Mesendoderm (in vitro differentiated cells): Measurements from ENCODE around the gene CSF1R.

Experiments
- DNase-seq: peaks from one replicate; pipeline ENCODE4 v3.0.0; 2013
- H2AK5ac ChIP-seq: 2 replicates; pipeline ENCODE4 v1.6.1; 2013; ENCODE audit warnings: low read length, inconsistent platforms
- H2BK120ac ChIP-seq: 2 replicates; pipeline ENCODE4 v1.6.1; 2013; ENCODE audit warnings: low read depth, mild to moderate bottlenecking, low read length, moderate library complexity, mixed read lengths
- H2BK15ac ChIP-seq: replicated peaks from 2 replicates; pipeline ENCODE4 v1.6.1; 2013; ENCODE audit warnings: low read depth, mild to moderate bottlenecking, moderate library complexity
- H2BK5ac ChIP-seq: 2 replicates; pipeline ENCODE4 v1.6.1; 2013; ENCODE audit warnings: low read length, inconsistent platforms
- H3K18ac ChIP-seq: 2 replicates; pipeline ENCODE4 v1.6.1; 2013; ENCODE audit warnings: mild to moderate bottlenecking, low read length, mixed read lengths
- H3K23ac ChIP-seq: one replicate; pipeline ENCODE4 v1.6.1; 2013; ENCODE audit warnings: low read length
- H3K27ac ChIP-seq: 2 replicates; pipeline ENCODE4 v1.5.1; 2013; ENCODE audit warnings: low read depth, mild to moderate bottlenecking, inconsistent platforms, low read length, moderate library complexity
- H3K27me3 ChIP-seq: 2 replicates; pipeline ENCODE4 v1.6.1; 2013; ENCODE audit warnings: low read length, control low read depth, mild to moderate bottlenecking, inconsistent platforms; ENCODE audit not compliant: insufficient read depth, poor library complexity
- H3K36me3 ChIP-seq: 2 replicates; pipeline ENCODE4 v1.6.1; 2013; ENCODE audit warnings: low read length, inconsistent platforms; ENCODE audit not compliant: control insufficient read depth, insufficient read depth
- H3K4ac ChIP-seq: one replicate; pipeline ENCODE4 v1.6.1; 2013; ENCODE audit warnings: low read depth, mild to moderate bottlenecking, low read length, moderate library complexity
- H3K4me1 ChIP-seq: 2 replicates; pipeline ENCODE4 v1.6.1; 2013; ENCODE audit warnings: low read depth, low read length, inconsistent platforms; ENCODE audit not compliant: control insufficient read depth
- H3K4me2 ChIP-seq: 2 replicates; pipeline ENCODE4 v1.6.1; 2013; ENCODE audit warnings: low read length
- H3K4me3 ChIP-seq: 2 replicates; pipeline ENCODE4 v1.5.1; 2013; ENCODE audit warnings: mild to moderate bottlenecking, low read length
- H3K56ac ChIP-seq: one replicate; pipeline ENCODE4 v1.6.1; 2013; ENCODE audit warnings: low read length
- H3K79me1 ChIP-seq: 2 replicates; pipeline ENCODE4 v1.6.1; 2013; ENCODE audit warnings: low read length, inconsistent platforms
- H3K79me2 ChIP-seq: 2 replicates; pipeline ENCODE4 v1.6.1; 2013; ENCODE audit warnings: mild to moderate bottlenecking, low read length; ENCODE audit not compliant: control insufficient read depth, insufficient read depth
- H3K9ac ChIP-seq: 2 replicates; pipeline ENCODE4 v1.6.1; 2013; ENCODE audit warnings: low read length, inconsistent platforms
- H4K5ac ChIP-seq: one replicate; pipeline ENCODE4 v1.6.1; 2013; ENCODE audit warnings: low read length
- H4K8ac ChIP-seq: one replicate; pipeline ENCODE4 v1.6.1; 2013; ENCODE audit warnings: low read depth, mild to moderate bottlenecking, control low read depth, low read length, moderate library complexity
- WGBS: extraction: QIAGEN DNeasy Blood & Tissue Kit; methylation state at CpG from one replicate; pipeline ENCODE4 v1.1.7; 2013; ENCODE audit warnings: low lambda C conversion rate, missing lambda C conversion rate; ENCODE audit not compliant: insufficient coverage; ENCODE audit errors: extremely low coverage; 5-methylcytosine and 5-hydroxymethylcytosine counted together

Gene CSF1R

DNA sequence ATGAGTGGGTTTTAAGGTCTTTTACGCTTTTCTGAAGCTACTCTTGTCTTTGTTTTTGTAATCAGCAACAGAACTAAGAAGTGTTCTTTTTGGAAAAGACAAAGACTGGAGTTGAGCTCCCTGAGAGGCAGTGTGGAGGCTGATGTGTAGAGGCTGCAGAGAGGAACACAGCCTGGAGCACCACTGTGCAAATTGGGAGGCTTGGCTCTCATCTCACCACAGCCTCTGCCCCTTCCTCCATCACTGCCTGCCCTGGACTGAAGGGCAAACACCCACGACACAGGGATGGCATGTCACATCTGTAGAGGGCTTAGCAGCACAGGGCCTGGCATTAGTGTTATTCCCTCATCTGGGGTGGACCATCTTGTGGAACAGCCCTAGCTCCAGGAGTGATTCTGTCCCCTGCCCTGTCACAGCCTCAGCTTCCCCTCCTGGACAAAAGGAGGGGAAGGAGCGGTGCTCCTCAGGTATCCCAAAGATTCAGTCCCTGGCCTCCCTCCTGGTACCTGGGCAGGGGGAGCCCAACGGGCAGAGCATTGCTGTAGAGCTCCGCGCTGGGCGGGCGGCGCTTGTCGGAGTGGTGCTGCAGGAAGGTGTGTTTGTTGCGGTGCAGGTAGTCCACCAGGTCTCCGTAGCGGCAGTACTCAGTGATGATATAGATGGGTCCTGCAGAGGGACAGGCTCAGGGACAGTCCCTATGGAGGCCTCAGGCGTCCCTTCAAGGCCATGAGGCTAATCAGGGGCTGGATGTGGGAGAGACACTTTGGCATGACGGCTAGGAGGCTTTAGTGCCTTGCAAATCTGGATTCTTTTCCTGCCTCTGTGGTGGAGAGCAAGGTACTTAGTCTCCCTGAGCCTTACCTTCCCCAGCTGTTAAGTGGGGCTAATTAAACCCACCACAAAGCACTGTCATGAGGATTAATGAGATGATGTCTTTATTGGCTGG is 36.5 kb upstream of the CSF1R start:
- Histone ChIP-seq H3K36me3 (no peaks in the 10 kb centered on the region), H4K5ac (no peak overlapping the region), H3K9ac (no peak overlapping the region), H3K23ac (no peak overlapping the region), H3K4me3 (no peak overlapping the region), H3K79me1 (no peaks in the 10 kb centered on the region), H2AK5ac (no peak overlapping the region), H3K56ac (no peak overlapping the region), H3K27me3 (no peaks in the 10 kb centered on the region), H3K4me2 (no peak overlapping the region), H3K79me2 (no peaks in the 10 kb centered on the region), H4K8ac (no peak overlapping the region), H3K18ac (no peak overlapping the region), H3K4ac (no peak overlapping the region), H2BK5ac (no peak overlapping the region), H2BK15ac (no peak overlapping the region), H3K27ac (no peak overlapping the region), H3K4me1 (peaks cover 6% of the 10 kb centered on the region), H2BK120ac (no peak overlapping the region)
- DNase-seq = no peak
- WGBS = no CpG with 5 or more reads among the region's 15 CpGs

DNA sequence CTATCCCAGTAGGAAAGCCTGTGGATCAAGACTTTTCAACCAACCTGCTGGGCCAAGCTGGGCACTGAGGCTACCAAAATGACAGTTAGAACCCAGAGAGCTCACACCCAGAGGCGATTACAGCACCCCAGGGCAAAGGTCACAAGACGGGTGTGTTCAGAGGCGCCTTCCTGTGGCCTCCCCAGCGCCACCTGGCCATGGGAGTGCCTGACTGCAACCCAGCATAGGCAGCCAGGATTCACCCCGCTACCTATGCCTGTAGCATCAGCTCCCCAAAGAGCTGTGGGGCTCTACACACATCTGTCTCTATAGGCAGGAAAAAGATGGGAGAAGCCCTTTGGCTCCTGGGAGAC is 35.8 kb upstream of the CSF1R start:
- DNase-seq = no peak
- no CpG with 5 or more reads among the region's 5 CpGs for WGBS
- H2BK15ac ChIP-seq = no peak overlapping the region
- H4K8ac ChIP-seq = no peak overlapping the region
- no peak overlapping the region for H3K18ac ChIP-seq
- no peaks in the 10 kb centered on the region for H3K36me3 ChIP-seq
- H3K79me1 ChIP-seq = no peaks in the 10 kb centered on the region
- H3K56ac ChIP-seq = no peak overlapping the region
- H3K79me2 ChIP-seq = no peaks in the 10 kb centered on the region
- H2AK5ac ChIP-seq = no peak overlapping the region
- H3K4me2 ChIP-seq = no peak overlapping the region
- H2BK5ac ChIP-seq = no peak overlapping the region
- H3K27me3 ChIP-seq = no peaks in the 10 kb centered on the region
- H3K4ac ChIP-seq = no peak overlapping the region
- no peak overlapping the region for H3K27ac ChIP-seq
- no peak overlapping the region for H2BK120ac ChIP-seq
- H3K4me3 ChIP-seq = no peak overlapping the region
- no peak overlapping the region for H3K9ac ChIP-seq
- peaks cover 6% of the 10 kb centered on the region for H3K4me1 ChIP-seq
- H3K23ac ChIP-seq = no peak overlapping the region
- no peak overlapping the region for H4K5ac ChIP-seq

DNA sequence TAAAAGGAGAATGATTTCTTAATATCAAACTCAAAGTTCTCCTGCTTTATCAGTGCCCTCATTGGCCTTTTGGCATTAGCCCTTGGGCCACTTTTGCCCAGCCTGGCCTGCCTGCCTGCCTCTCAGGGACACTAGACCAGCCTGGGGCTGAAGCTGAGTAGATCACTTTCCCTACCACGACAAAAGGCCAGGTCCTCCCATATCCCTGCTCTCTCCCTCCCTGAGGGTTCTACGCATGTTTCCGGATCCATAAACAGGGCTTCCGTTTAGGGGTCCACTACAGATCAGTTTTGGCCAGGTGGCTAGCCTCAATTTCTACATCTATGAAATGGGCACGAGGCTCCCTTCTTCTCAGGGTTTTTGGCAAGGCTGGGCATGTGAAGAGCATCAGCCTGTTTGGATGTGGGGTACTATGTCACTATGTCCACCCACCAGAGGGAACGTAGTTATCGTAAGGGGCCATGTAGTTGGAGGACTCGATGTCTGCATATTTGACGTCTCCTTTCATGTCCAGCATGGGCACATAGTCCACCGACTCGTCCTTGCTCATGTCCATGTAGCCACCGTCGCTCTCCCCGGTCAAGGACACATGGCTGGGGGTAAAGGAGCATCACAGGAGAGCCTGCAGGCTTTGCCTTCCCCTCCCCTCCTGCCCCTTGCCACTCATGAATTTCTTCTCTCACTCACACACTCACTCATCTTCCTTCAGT is 35.2 kb upstream of the CSF1R start:
- no CpG with 5 or more reads among the region's 14 CpGs for WGBS
- no peak for DNase-seq
- H2BK15ac ChIP-seq = no peak overlapping the region
- no peaks in the 10 kb centered on the region for H3K36me3 ChIP-seq
- H3K79me1 ChIP-seq = no peaks in the 10 kb centered on the region
- no peak overlapping the region for H3K9ac ChIP-seq
- H3K18ac ChIP-seq = no peak overlapping the region
- no peak overlapping the region for H3K4me2 ChIP-seq
- no peaks in the 10 kb centered on the region for H3K27me3 ChIP-seq
- peaks cover 6% of the 10 kb centered on the region for H3K4me1 ChIP-seq
- H2AK5ac ChIP-seq = no peak overlapping the region
- H4K5ac ChIP-seq = no peak overlapping the region
- H3K79me2 ChIP-seq = no peaks in the 10 kb centered on the region
- no peak overlapping the region for H3K4me3 ChIP-seq
- H3K27ac ChIP-seq = no peak overlapping the region
- no peak overlapping the region for H2BK120ac ChIP-seq
- no peak overlapping the region for H4K8ac ChIP-seq
- no peak overlapping the region for H3K23ac ChIP-seq
- H3K56ac ChIP-seq = no peak overlapping the region
- no peak overlapping the region for H2BK5ac ChIP-seq
- H3K4ac ChIP-seq = no peak overlapping the region

DNA sequence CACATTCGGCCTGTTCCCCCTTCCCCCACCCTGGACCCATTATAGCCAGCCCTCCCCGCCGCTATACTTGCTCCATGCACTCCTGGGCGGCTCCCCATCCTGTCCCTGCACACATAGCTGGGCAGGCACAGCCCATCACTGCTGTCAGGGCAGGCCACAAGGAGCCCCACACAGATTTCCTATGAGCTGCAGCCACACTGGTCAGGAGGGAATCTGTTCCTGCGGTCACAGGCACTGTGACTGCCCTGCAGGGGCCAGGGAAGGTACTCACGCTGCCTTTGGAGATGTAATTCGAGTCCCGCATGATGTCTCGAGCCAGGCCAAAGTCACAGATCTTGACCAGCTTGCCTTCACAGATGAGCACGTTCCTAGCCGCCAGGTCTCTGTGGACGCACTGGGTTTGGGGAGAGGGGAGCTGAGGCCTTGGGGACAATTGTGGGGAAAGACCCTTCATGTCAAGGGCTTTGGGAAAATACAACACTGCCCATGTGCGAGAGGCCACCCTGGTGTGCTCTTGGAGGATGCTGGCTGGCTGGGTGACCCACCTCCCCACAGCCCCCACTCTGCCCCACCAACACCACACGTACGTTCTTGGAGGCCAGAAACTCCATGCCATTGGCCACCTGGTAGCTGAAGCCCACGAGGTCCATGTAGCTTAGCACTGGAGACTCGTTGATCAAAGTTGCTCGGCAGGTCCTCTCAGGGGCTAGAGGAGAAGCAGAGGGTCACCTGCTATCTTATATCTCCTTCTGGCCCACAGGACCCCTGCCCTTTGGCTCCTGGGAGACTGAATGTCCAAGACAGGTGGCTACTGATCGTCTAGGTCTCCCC is 34.5 kb upstream of the CSF1R start:
- WGBS = no CpG with 5 or more reads among the region's 19 CpGs
- DNase-seq = no peak
- H3K79me2 ChIP-seq = no peaks in the 10 kb centered on the region
- no peaks in the 10 kb centered on the region for H3K27me3 ChIP-seq
- no peaks in the 10 kb centered on the region for H3K36me3 ChIP-seq
- H2AK5ac ChIP-seq = no peak overlapping the region
- no peak overlapping the region for H2BK120ac ChIP-seq
- H3K4ac ChIP-seq = no peak overlapping the region
- no peak overlapping the region for H3K4me3 ChIP-seq
- no peak overlapping the region for H3K56ac ChIP-seq
- H2BK15ac ChIP-seq = no peak overlapping the region
- no peaks in the 10 kb centered on the region for H3K79me1 ChIP-seq
- no peaks in the 10 kb centered on the region for H3K4me1 ChIP-seq
- H4K8ac ChIP-seq = no peak overlapping the region
- no peak overlapping the region for H3K4me2 ChIP-seq
- no peak overlapping the region for H3K23ac ChIP-seq
- H3K27ac ChIP-seq = no peak overlapping the region
- H3K18ac ChIP-seq = no peak overlapping the region
- H2BK5ac ChIP-seq = no peak overlapping the region
- H3K9ac ChIP-seq = no peak overlapping the region
- no peak overlapping the region for H4K5ac ChIP-seq

DNA sequence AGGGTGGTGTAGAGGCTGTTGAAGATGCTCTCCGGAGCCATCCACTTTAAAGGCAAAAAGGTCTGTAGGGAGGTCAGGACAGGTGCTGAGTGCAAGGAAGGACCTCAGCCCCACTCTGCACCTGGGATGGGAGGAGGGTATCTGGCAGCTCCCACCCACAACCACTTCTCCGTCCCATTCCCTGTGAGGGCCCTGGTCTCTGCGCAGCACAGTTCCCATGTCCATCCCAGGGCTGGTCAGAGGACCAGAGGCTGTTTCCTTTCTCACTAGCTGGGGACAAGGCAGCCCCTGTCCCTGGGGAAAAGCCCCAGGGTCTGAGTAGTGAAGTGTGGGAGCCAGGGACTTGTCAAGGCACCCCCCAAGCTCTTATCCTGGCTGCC is 33.7 kb upstream of the CSF1R start:
- WGBS = no CpG with 5 or more reads among the region's 3 CpGs
- Histone ChIP-seq H4K8ac (no peak overlapping the region), H3K18ac (no peak overlapping the region)

More for the DNA sequence above, 33.7 kb upstream of the CSF1R start:
- Histone ChIP-seq H3K4ac (no peak overlapping the region), H3K79me2 (no peaks in the 10 kb centered on the region), H2AK5ac (no peak overlapping the region), H3K4me2 (no peak overlapping the region), H3K27me3 (no peaks in the 10 kb centered on the region), H2BK120ac (no peak overlapping the region), H4K5ac (no peak overlapping the region), H3K4me1 (no peaks in the 10 kb centered on the region), H2BK5ac (no peak overlapping the region), H3K36me3 (no peaks in the 10 kb centered on the region), H3K79me1 (no peaks in the 10 kb centered on the region), H3K9ac (no peak overlapping the region), H3K56ac (no peak overlapping the region), H3K27ac (no peak overlapping the region), H3K23ac (no peak overlapping the region), H2BK15ac (no peak overlapping the region), H3K4me3 (no peak overlapping the region)
- DNase-seq = no peak
